Prostate gland (tissue), 2 donors: Measurements from ENCODE around the gene HOXA3. TPM values are rescaled to one million over a fixed set of nuclear protein-coding genes. Genes with fewer than 3 reads are reported as not detected.

Experiments
- DNase-seq: peaks from one replicate; pipeline ENCODE4 v3.0.0-alpha.2; 2019; ENCODE audit warnings: low spot score
- H3K27ac ChIP-seq, 2 donors: fragments of 200-600 bp; sonication (generic); 2 replicates each; pipeline ENCODE4 v1.5.1; 2017 to 2019
- H3K27me3 ChIP-seq: fragments of 200-600 bp; sonication (generic); replicated peaks from 2 replicates; pipeline ENCODE4 v1.5.1; 2019; ENCODE audit not compliant: insufficient read depth
- H3K36me3 ChIP-seq, 2 donors: fragments of 200-600 bp; sonication (generic); 1 replicate in 1 of 2; 2 replicates in 1 of 2; pipeline versions ENCODE4 v1.5.1 to v1.8.1; 2017 to 2019
- H3K4me1 ChIP-seq: fragments of 200-600 bp; sonication (generic); replicated peaks from 2 replicates; pipeline ENCODE4 v1.5.1; 2019
- H3K4me3 ChIP-seq, 2 donors: fragments of 200-600 bp; sonication (generic); 2 replicates each; pipeline ENCODE4 v1.5.1; 2017 to 2019
- H3K9me3 ChIP-seq: fragments of 200-600 bp; sonication (generic); 2 replicates; pipeline ENCODE4 v1.5.1; 2017
- POLR2A ChIP-seq: fragments of 450-650 bp; IDR thresholded peaks from one replicate; pipeline ENCODE4 v1.6.1; 2016; ENCODE audit warnings: antibody characterized with exemption, mild to moderate bottlenecking
- POLR2AphosphoS5 ChIP-seq: sonication (generic); formaldehyde crosslinking; IDR thresholded peaks from one replicate; pipeline ENCODE4 v1.6.1; 2017; ENCODE audit warnings: antibody characterized with exemption
- WGBS: methylation state at CpG from one replicate; pipeline ENCODE4 v1.1.5; 2018; 5-methylcytosine and 5-hydroxymethylcytosine counted together
- intact Hi-C: fragments of 100-400 bp; cut with DNase I; formaldehyde crosslinking; loops from one replicate; pipeline ENCODE4 v1.14.2; 2022
- total RNA-seq, 2 donors: library from RNA; depleted of rRNA; stranded (reverse); fragments of >200 nt; gene quantifications; one replicate each; pipeline ENCODE4 v1.1.0, GENCODE V29; 2016
- TF ChIP-seq, protein P1 (sequence below), 4 experiments: fragments of 200-600 bp in 2 of 4; fragments of 450-650 bp in 2 of 4; sonication (generic) in 2 of 4; IDR thresholded peaks; 1 replicate in 3 of 4; 2 replicates in 1 of 4; pipeline ENCODE4 v1.5.1; 2016 to 2019; ENCODE audit warnings: antibody characterized with exemption in 4 of 4, mild to moderate bottlenecking in 2 of 4, moderate library complexity in 2 of 4

Gene HOXA3
- total RNA-seq, 2 donors from 2014 or later: 2.8 to 3.1 TPM

DNA sequence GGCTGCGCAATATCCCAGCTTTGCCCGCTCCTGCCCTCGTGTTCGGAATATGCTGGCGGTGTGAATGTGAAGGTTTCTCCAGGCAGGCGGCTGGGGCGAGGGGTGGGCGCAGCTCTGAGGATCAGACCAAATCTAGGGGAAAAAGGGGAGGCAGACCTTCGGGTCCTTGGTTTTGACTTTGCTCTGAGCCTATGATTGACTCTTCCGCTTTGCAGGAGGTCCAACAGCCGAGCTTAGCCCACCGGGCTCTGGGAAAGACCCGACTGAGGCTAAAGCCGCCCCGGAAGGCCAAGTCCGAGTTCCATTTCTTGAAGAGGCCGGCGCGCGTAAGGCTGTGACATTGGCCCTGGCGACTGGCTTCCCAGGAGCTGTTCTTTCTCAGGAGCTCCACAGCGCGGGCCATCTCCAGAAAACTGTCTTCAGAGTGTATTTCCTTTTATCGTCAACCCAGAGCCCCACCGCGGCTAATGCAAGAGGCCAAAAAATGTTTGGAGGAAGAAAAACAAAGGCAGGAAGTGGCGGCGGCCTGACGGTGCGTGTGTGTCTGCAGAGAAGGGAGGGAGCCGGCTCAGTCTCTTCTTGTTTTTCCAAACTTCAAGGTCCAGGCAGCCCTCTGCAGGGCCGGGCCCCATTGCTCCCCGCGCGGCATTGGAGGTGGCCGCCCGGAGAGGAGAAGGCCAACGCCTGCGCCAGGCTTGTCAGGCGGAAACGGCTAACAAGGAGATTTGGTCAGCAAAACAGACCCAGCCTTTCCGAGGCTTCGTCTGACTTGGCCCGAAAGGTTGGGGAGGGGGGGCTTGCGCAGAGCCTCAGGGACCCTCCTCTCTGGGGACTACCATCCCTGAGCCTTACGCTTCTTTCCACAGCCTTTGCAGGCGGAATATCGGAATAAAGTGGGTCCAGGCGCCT lies 36.3 kb upstream of the HOXA3 start:
- Histone ChIP-seq H3K27me3 (no peaks in the 10 kb centered on the region), H3K4me3 (peak overlapping the region; percentile 35 to 90), H3K36me3 (no peaks in the 10 kb centered on the region), H3K4me1 (peaks cover 16% of the 10 kb centered on the region), H3K9me3 (no peaks in the 10 kb centered on the region), H3K27ac (peak overlapping the region; percentile 96 to 97)
- TF ChIP-seq POLR2AphosphoS5: no peak
- TF ChIP-seq, protein P1, sequence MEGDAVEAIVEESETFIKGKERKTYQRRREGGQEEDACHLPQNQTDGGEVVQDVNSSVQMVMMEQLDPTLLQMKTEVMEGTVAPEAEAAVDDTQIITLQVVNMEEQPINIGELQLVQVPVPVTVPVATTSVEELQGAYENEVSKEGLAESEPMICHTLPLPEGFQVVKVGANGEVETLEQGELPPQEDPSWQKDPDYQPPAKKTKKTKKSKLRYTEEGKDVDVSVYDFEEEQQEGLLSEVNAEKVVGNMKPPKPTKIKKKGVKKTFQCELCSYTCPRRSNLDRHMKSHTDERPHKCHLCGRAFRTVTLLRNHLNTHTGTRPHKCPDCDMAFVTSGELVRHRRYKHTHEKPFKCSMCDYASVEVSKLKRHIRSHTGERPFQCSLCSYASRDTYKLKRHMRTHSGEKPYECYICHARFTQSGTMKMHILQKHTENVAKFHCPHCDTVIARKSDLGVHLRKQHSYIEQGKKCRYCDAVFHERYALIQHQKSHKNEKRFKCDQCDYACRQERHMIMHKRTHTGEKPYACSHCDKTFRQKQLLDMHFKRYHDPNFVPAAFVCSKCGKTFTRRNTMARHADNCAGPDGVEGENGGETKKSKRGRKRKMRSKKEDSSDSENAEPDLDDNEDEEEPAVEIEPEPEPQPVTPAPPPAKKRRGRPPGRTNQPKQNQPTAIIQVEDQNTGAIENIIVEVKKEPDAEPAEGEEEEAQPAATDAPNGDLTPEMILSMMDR (IDR thresholded peaks at IDR 0.05): no peak
- TF ChIP-seq POLR2A: no peak
- WGBS: 6% methylated on average over 49 of the region's 49 CpGs
- intact Hi-C loops: no loop called here
- DNase-seq: no peak

- Histone ChIP-seq H3K4me1 (peaks cover 16% of the 10 kb centered on the region), H3K36me3 (no peaks in the 10 kb centered on the region), H3K27me3 (no peaks in the 10 kb centered on the region), H3K9me3 (no peaks in the 10 kb centered on the region), H3K4me3 (peak overlapping the region; percentile 35 to 90), H3K27ac (peak overlapping the region; percentile 96 to 97)
- no peak for DNase-seq
- WGBS: 1% methylated on average over 46 of the region's 46 CpGs
- TF ChIP-seq, protein P1 (IDR thresholded peaks at IDR 0.05): no peak
- TF ChIP-seq POLR2AphosphoS5 (no peak), POLR2A (no peak)
- intact Hi-C loops: no loop called here
Measured at GRCh38 chr7:27187475-27188385, 35.3 kb upstream of the HOXA3 start.

GRCh38 chr7:27186668-27187474 lies 34.5 kb upstream of the HOXA3 start:
- peak overlapping the region; percentile 96 to 97 for H3K27ac ChIP-seq
- TF ChIP-seq POLR2AphosphoS5: no peak
- TF ChIP-seq, protein P1 (IDR thresholded peaks at IDR 0.05): no peak
- WGBS: 9% methylated on average over 4 of the region's 4 CpGs
- H3K4me1 ChIP-seq: peaks cover 16% of the 10 kb centered on the region
- no peaks in the 10 kb centered on the region for H3K9me3 ChIP-seq
- DNase-seq: no peak
- H3K36me3 ChIP-seq: no peaks in the 10 kb centered on the region
- peak overlapping the region; percentile 62 to 90 for H3K4me3 ChIP-seq
- intact Hi-C loops: no loop called here
- no peaks in the 10 kb centered on the region for H3K27me3 ChIP-seq

GRCh38 chr7:27185854-27186667 lies 33.7 kb upstream of the HOXA3 start:
- Histone ChIP-seq H3K36me3 (no peaks in the 10 kb centered on the region), H3K9me3 (no peaks in the 10 kb centered on the region), H3K27ac (peak overlapping the region; percentile 96 to 97), H3K27me3 (no peaks in the 10 kb centered on the region), H3K4me1 (peaks cover 16% of the 10 kb centered on the region), H3K4me3 (peak overlapping the region; percentile 62 to 90)
- 3% methylated on average over 24 of the region's 24 CpGs for WGBS
- intact Hi-C loops: no loop called here
- no peak for DNase-seq
- TF ChIP-seq, protein P1 (IDR thresholded peaks at IDR 0.05): no peak
- TF ChIP-seq POLR2A (no peak), POLR2AphosphoS5 (no peak)
